Activated CD8-positive, alpha-beta memory T cell treated with anti-CD3 and anti-CD28 coated beads for 24 hours (primary cell): ENCODE measurements around the gene HOXD10.

ENCODE experiments used
- DNase-seq: peaks from one replicate; pipeline ENCODE4 v3.0.0-alpha.2; 2020

Gene HOXD10

GRCh38 chr2:176123411-176124109, 7.0 kb downstream of the HOXD10 start:
- DNase-seq, result no peak

- DNase-seq, result no peak
These were observed 7.8 kb downstream of the HOXD10 start for GRCh38 chr2:176124110-176124946.

- no peak for DNase-seq
These were observed 8.6 kb downstream of the HOXD10 start for GRCh38 chr2:176124947-176125771.

- no peak for DNase-seq
These were observed 9.1 kb downstream of the HOXD10 start for GRCh38 chr2:176125772-176126054.

GRCh38 chr2:176126929-176127773, 10.6 kb downstream of the HOXD10 start:
- peak; percentile 86 for DNase-seq

GRCh38 chr2:176127774-176128072, 11.1 kb downstream of the HOXD10 start:
- DNase-seq, result no peak

GRCh38 chr2:176128172-176128981, 11.8 kb downstream of the HOXD10 start:
- no peak for DNase-seq

GRCh38 chr2:176128982-176129796, 12.6 kb downstream of the HOXD10 start, which contains the start of gene HOXD8:
HOXD8 (plus strand) TSS chr2:176129705; CDS start chr2:176130367, 662 bp downstream.
- DNase-seq, result peak; percentile 66

- peak; percentile 61 for DNase-seq
These were observed 13.2 kb downstream of the HOXD10 start for GRCh38 chr2:176129813-176130146.

- DNase-seq, result peak; percentile 60
These were observed 13.8 kb downstream of the HOXD10 start for GRCh38 chr2:176130147-176130956.

GRCh38 chr2:176130957-176131847, 14.6 kb downstream of the HOXD10 start:
- DNase-seq, result no peak

GRCh38 chr2:176131848-176132158, 15.2 kb downstream of the HOXD10 start:
- no peak for DNase-seq

- peak; percentile 47 for DNase-seq
These were observed 15.9 kb downstream of the HOXD10 start for GRCh38 chr2:176132205-176133171.

GRCh38 chr2:176133389-176133788, 16.8 kb downstream of the HOXD10 start:
- DNase-seq, result no peak

- no peak for DNase-seq
These were observed 17.5 kb downstream of the HOXD10 start for GRCh38 chr2:176134035-176134434.

- no peak for DNase-seq
These were observed 18.5 kb downstream of the HOXD10 start for GRCh38 chr2:176135035-176135440.

- DNase-seq, result no peak
These were observed 20.0 kb downstream of the HOXD10 start for GRCh38 chr2:176136374-176137251.
